ENCODE data around the gene ZCCHC24.

Gene ZCCHC24

GRCh38 chr10:79431428-79431827, 14.0 kb downstream of the ZCCHC24 start:
- no peak for DNase-seq (ENCODE audit: low spot score)

GRCh38 chr10:79430936-79431335, 14.5 kb downstream of the ZCCHC24 start:
- DNase-seq (ENCODE audit: low spot score): no peak

GRCh38 chr10:79430325-79430905, 15.0 kb downstream of the ZCCHC24 start:
- DNase-seq (ENCODE audit: low spot score): no peak

- DNase-seq (ENCODE audit: low spot score): no peak
These were observed 15.7 kb downstream of the ZCCHC24 start for GRCh38 chr10:79429751-79430150.

GRCh38 chr10:79427965-79428364, 17.5 kb downstream of the ZCCHC24 start:
- DNase-seq (ENCODE audit: low spot score): no peak

GRCh38 chr10:79425074-79425532, 20.3 kb downstream of the ZCCHC24 start:
- DNase-seq (ENCODE audit: low spot score): no peak

GRCh38 chr10:79424221-79425073, 21.0 kb downstream of the ZCCHC24 start:
- no peak for DNase-seq (ENCODE audit: low spot score)

GRCh38 chr10:79422178-79422892, 23.1 kb downstream of the ZCCHC24 start:
- DNase-seq (ENCODE audit: low spot score): no peak

- DNase-seq (ENCODE audit: low spot score): no peak
These were observed 24.3 kb downstream of the ZCCHC24 start for GRCh38 chr10:79420974-79421688.

GRCh38 chr10:79418886-79419595, 26.4 kb downstream of the ZCCHC24 start:
- no peak for DNase-seq (ENCODE audit: low spot score)

GRCh38 chr10:79418274-79418673, 27.1 kb downstream of the ZCCHC24 start:
- DNase-seq (ENCODE audit: low spot score): no peak

- DNase-seq (ENCODE audit: low spot score): no peak
These were observed 27.7 kb downstream of the ZCCHC24 start for GRCh38 chr10:79417731-79418130.

GRCh38 chr10:79417266-79417665, 28.2 kb downstream of the ZCCHC24 start:
- DNase-seq (ENCODE audit: low spot score): no peak

- DNase-seq (ENCODE audit: low spot score): no peak
These were observed 28.7 kb downstream of the ZCCHC24 start for GRCh38 chr10:79416578-79417255.

- DNase-seq (ENCODE audit: low spot score): no peak
These were observed 29.5 kb downstream of the ZCCHC24 start for GRCh38 chr10:79415736-79416577.

- no peak for DNase-seq (ENCODE audit: low spot score)
These were observed 30.7 kb downstream of the ZCCHC24 start for GRCh38 chr10:79414714-79415113.

- DNase-seq (ENCODE audit: low spot score): no peak
These were observed 32.2 kb downstream of the ZCCHC24 start for GRCh38 chr10:79413196-79413595.

- DNase-seq (ENCODE audit: low spot score): no peak
These were observed 32.9 kb downstream of the ZCCHC24 start for GRCh38 chr10:79412516-79412915.

- no peak for DNase-seq (ENCODE audit: low spot score)
These were observed 33.6 kb downstream of the ZCCHC24 start for GRCh38 chr10:79411546-79412495.

Measured in CD4-positive, alpha-beta T cell treated with Interleukin-15 for 4 hours (primary cell).